Gastrocnemius medialis (tissue), 4 donors: ENCODE measurements around the gene PHC3.

Experiments
- POLR2A ChIP-seq, 2 donors: fragments of 450-650 bp; IDR thresholded peaks; one replicate each; pipeline ENCODE4 v1.6.1; 2017; ENCODE audit warnings: antibody characterized with exemption in 2 of 2, mild to moderate bottlenecking in 2 of 2, moderate library complexity in 2 of 2
- TF ChIP-seq, protein P1 (sequence below), 5 experiments: fragments of 450-650 bp in 3 of 5; fragments of 200-600 bp in 2 of 5; sonication (generic) in 2 of 5; IDR thresholded peaks in 4 of 5; conservative IDR thresholded peaks in 1 of 5; 1 replicate in 4 of 5; 2 replicates in 1 of 5; pipeline ENCODE4 v1.5.1; 2016 to 2019; ENCODE audit warnings: antibody characterized with exemption in 5 of 5, mild to moderate bottlenecking in 3 of 5, moderate library complexity in 3 of 5

- TF ChIP-seq, protein P1, sequence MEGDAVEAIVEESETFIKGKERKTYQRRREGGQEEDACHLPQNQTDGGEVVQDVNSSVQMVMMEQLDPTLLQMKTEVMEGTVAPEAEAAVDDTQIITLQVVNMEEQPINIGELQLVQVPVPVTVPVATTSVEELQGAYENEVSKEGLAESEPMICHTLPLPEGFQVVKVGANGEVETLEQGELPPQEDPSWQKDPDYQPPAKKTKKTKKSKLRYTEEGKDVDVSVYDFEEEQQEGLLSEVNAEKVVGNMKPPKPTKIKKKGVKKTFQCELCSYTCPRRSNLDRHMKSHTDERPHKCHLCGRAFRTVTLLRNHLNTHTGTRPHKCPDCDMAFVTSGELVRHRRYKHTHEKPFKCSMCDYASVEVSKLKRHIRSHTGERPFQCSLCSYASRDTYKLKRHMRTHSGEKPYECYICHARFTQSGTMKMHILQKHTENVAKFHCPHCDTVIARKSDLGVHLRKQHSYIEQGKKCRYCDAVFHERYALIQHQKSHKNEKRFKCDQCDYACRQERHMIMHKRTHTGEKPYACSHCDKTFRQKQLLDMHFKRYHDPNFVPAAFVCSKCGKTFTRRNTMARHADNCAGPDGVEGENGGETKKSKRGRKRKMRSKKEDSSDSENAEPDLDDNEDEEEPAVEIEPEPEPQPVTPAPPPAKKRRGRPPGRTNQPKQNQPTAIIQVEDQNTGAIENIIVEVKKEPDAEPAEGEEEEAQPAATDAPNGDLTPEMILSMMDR (IDR thresholded peaks at IDR 0.05 in 4 of 5, conservative IDR thresholded peaks at IDR 0.05 in 1 of 5) = no peak
- no peak for TF ChIP-seq POLR2A (IDR thresholded peaks at IDR 0.05)
These were observed 102.8 kb downstream of the PHC3 start for GRCh38 chr3:170078620-170079281.
